ENCODE data around the gene DOP1B. TPM values are rescaled to one million over a fixed set of nuclear protein-coding genes. Genes with fewer than 3 reads are reported as not detected.

DOP1B gene
- total and polyA plus RNA-seq, 2 of the 4 experiments (the other 2 are of a cell fraction), result 8.8 to 13.0 TPM

DNA sequence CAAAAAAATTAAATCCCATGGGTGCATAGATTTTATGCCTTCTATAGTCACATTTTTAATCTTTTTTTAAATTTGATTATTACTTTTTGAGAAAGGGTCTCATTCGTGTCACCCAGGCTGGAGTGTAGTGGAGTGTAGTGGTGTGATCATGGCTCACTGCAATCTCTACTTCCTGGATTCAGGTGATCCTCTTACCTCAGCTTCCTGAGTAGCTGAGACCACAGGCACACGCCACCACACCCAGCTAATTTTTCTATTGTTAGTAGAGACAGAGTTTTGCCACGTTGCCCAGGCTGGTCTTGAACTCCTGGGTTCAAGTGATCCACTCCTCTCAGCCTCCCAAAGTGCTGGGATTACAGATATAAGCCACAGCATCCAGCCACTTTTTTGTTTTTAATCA lies 11.4 kb upstream of the DOP1B start:
- Histone ChIP-seq H3K4me2 (ENCODE audit: low read depth, low read length) (no peak overlapping the region), H4K8ac (ENCODE audit: low read depth in 2 of 2, low read length in 2 of 2) (no peak overlapping the region), H3K36me3 (ENCODE audit: control insufficient read depth, insufficient read depth, low read length) (no peaks in the 10 kb centered on the region), H2BK15ac (ENCODE audit: low read depth, low read length) (no peak overlapping the region), H2BK5ac (ENCODE audit: low read depth, low read length, poor library complexity, severe bottlenecking) (no peak overlapping the region), H4K20me1 (ENCODE audit: insufficient read depth, low read length) (no peaks in the 10 kb centered on the region), H3K79me1 (ENCODE audit: low read depth in 1 of 2, low read length in 2 of 2) (no peaks in the 10 kb centered on the region; a peak in 1 of 4 replicates), H3K18ac (ENCODE audit: low read depth, low read length) (no peak overlapping the region), H3K9ac (ENCODE audit: low read depth, low read length) (no peak overlapping the region), H2AFZ (replicated peaks; ENCODE audit: low read length, poor library complexity) (no peak overlapping the region), H3K27ac (ENCODE audit: insufficient read depth, low read length) (no peak overlapping the region), H3K4ac (ENCODE audit: low read depth, low read length) (no peak overlapping the region), H3K9me1 (ENCODE audit: insufficient read depth, low read length) (no peaks in the 10 kb centered on the region; the same call in 1 of the 2 replicates), H2AK5ac (ENCODE audit: low read depth, low read length) (no peak overlapping the region), H3K23ac (ENCODE audit: low read depth, low read length) (no peak overlapping the region), H3K27me3 (ENCODE audit: control insufficient read depth, insufficient read depth, low read length) (no peaks in the 10 kb centered on the region), H2BK20ac (ENCODE audit: low read depth, low read length) (no peak overlapping the region), H4K91ac (ENCODE audit: insufficient read depth, low read depth, low read length) (no peak overlapping the region), H2AK9ac (replicated peaks; ENCODE audit: low read depth, low read length, poor library complexity) (no peak overlapping the region), H3K4me3 (ENCODE audit: insufficient read depth, low read depth, low read length) (no peak overlapping the region), H4K5ac (ENCODE audit: low read depth, low read length) (no peak overlapping the region), H3K9me3 (ENCODE audit: control insufficient read depth, insufficient read depth, low read length) (no peaks in the 10 kb centered on the region), H3K56ac (ENCODE audit: extremely low read depth, insufficient read depth, low read length) (no peak overlapping the region), H3K14ac (replicated peaks; ENCODE audit: low read depth, low read length) (no peak overlapping the region), H2BK120ac (ENCODE audit: low read depth, low read length) (no peak overlapping the region), H3K4me1 (ENCODE audit: control insufficient read depth, insufficient read depth, low read length) (peaks cover 2% of the 10 kb centered on the region)
- DNase-seq (no peak), ATAC-seq (ENCODE audit: low read depth) (no peak)
- dilution Hi-C loops (cut with HindIII; ENCODE audit: low sequenced_read_pairs, unreplicated experiment) (no loop called here), in situ Hi-C loops (cut with MboI; ENCODE audit: low sequenced_read_pairs) (loop anchor here (5.0 kb wide), 1 partner anchor 187 kb away; no protein-coding TSS in a partner anchor), intact Hi-C loops (cut with micrococcal nuclease) (no loop called here)
- ChIA-PET POLR2A (ENCODE audit: unreplicated experiment) (no interaction called here), CTCF (no interaction called here)
- no CpG with 5 or more reads among the region's 3 CpGs for WGBS, 2 experiments (ENCODE audit: extremely low coverage in 2 of 2, insufficient read length in 1 of 2)
- TF ChIP-seq MAFK (IDR thresholded peaks at IDR 0.05; ENCODE audit: low read depth, low read length), result no peak
- no TSS peak for BruUV-seq (replicated peaks)

All from IMR-90 (cell line).